NCI-H446 (cell line): ENCODE results near the gene MXRA7.

Source experiments
- DNase-seq, 2 experiments: peaks; one replicate each; lab custom pipeline; 2025; lab: John Stamatoyannopoulos, UW

The MXRA7 gene

GRCh38 chr17:76677406-76677805 is 33.4 kb downstream of the MXRA7 start:
- DNase-seq = no peak

- DNase-seq = no peak
Measured at GRCh38 chr17:76676629-76677028, 34.1 kb downstream of the MXRA7 start.

GRCh38 chr17:76675648-76676047 is 35.1 kb downstream of the MXRA7 start:
- no peak for DNase-seq

GRCh38 chr17:76674600-76674999 is 36.2 kb downstream of the MXRA7 start:
- no peak for DNase-seq

- no peak for DNase-seq
Measured at GRCh38 chr17:76673729-76674128, 37.0 kb downstream of the MXRA7 start.

- no peak for DNase-seq
Measured at GRCh38 chr17:76672892-76673291, 37.9 kb downstream of the MXRA7 start.

GRCh38 chr17:76672270-76672851 is 38.4 kb downstream of the MXRA7 start:
- no peak for DNase-seq

- no peak for DNase-seq
Measured at GRCh38 chr17:76671912-76672262, 38.9 kb downstream of the MXRA7 start.

- DNase-seq = peak; percentile 99 to 100
Measured at GRCh38 chr17:76671123-76671911, 39.4 kb downstream of the MXRA7 start.

- DNase-seq = no peak
Measured at GRCh38 chr17:76670718-76671122, 40.0 kb downstream of the MXRA7 start.

- no peak for DNase-seq
Measured at GRCh38 chr17:76670020-76670717, 40.6 kb downstream of the MXRA7 start.

GRCh38 chr17:76667786-76668453 is 42.8 kb downstream of the MXRA7 start:
- DNase-seq = no peak

- DNase-seq = no peak
Measured at GRCh38 chr17:76667491-76667755, 43.3 kb downstream of the MXRA7 start.

GRCh38 chr17:76660656-76661042 is 50.1 kb downstream of the MXRA7 start:
- DNase-seq = no peak

GRCh38 chr17:76659928-76660655 is 50.7 kb downstream of the MXRA7 start:
- no peak for DNase-seq

GRCh38 chr17:76658242-76658662 is 52.5 kb downstream of the MXRA7 start:
- no peak for DNase-seq

GRCh38 chr17:76657505-76658241 is 53.1 kb downstream of the MXRA7 start:
- no peak for DNase-seq

- DNase-seq = no peak
Measured at GRCh38 chr17:76654408-76654807, 56.4 kb downstream of the MXRA7 start.

GRCh38 chr17:76650504-76650903 is 60.3 kb downstream of the MXRA7 start:
- no peak for DNase-seq

- no peak for DNase-seq
Measured at GRCh38 chr17:76646712-76647111, 64.1 kb downstream of the MXRA7 start.

GRCh38 chr17:76645481-76645880 is 65.3 kb downstream of the MXRA7 start:
- DNase-seq = no peak

GRCh38 chr17:76644995-76645394 is 65.8 kb downstream of the MXRA7 start:
- DNase-seq = no peak
